ENCODE results near the gene ARL13B.
"Not testable (repeated sequence)": the region's sequence is repeated elsewhere in the genome, so short reads cannot be mapped to it uniquely, and the experiment has no call there.

GRCh38 chr3:94044100-94044936 lies 64.4 kb downstream of the ARL13B start:
- not testable (repeated sequence) for TF ChIP-seq TAF1 (IDR thresholded peaks at IDR 0.05; ENCODE audit: low read depth, low read length); PAX5 (IDR thresholded peaks at IDR 0.05; ENCODE audit: insufficient read depth, low read length, severe bottlenecking); POLR2A (IDR thresholded peaks at IDR 0.05; ENCODE audit: low read depth, low read length); POLR2AphosphoS5 (IDR thresholded peaks at IDR 0.05; ENCODE audit: low read depth, low read length); SPI1 (IDR thresholded peaks at IDR 0.05; ENCODE audit: low read depth, low read length); POU2F2 (IDR thresholded peaks at IDR 0.05; ENCODE audit: low read depth, low read length)
